Measurements from ENCODE around the gene KPNA4. TPM values are rescaled to one million over a fixed set of nuclear protein-coding genes. Genes with fewer than 3 reads are reported as not detected.

The KPNA4 gene
- total RNA-seq, 1 experiment from 2014 or later: 40.8 TPM

Small RNA genes within 50 kb of the gene (small RNA-seq; reads per million reads assigned to genes)
- gene RNU7-136P: not detected

Other genes with a start within 250 kb of the KPNA4 start
- gene IFT80, start 166.3 kb downstream of the KPNA4 start, total RNA-seq (2014; rRNA removed; shearing (Covaris generic); ENCODE audit: low replicate concordance): 40.7 and 44.8 TPM in 2 replicates
- gene SMC4, start 165.9 kb downstream of the KPNA4 start, total RNA-seq (2014; rRNA removed; shearing (Covaris generic); ENCODE audit: low replicate concordance): 99.1 and 173 TPM in 2 replicates
- gene TRIM59, start 115.8 kb downstream of the KPNA4 start, total RNA-seq (2014; rRNA removed; shearing (Covaris generic); ENCODE audit: low replicate concordance): 7.0 and 39.3 TPM in 2 replicates
- not detected in 2 replicates for gene ARL14, start 111.6 kb upstream of the KPNA4 start, total RNA-seq (2014; rRNA removed; shearing (Covaris generic); ENCODE audit: low replicate concordance)
- gene PPM1L, start 190.7 kb upstream of the KPNA4 start, total RNA-seq (2014; rRNA removed; shearing (Covaris generic); ENCODE audit: low replicate concordance): 1.8 and 3.4 TPM in 2 replicates